HCT116 (cell line): ENCODE data around the gene INPP5F.
"Not testable (repeated sequence)": the region's sequence is repeated elsewhere in the genome, so short reads cannot be mapped to it uniquely, and the experiment has no call there.

ENCODE experiments used
- CEBPB ChIP-seq: IDR thresholded peaks from 2 replicates; pipeline ENCODE4 v1.6.1; 2012; ENCODE audit warnings: low read depth
- POLR2AphosphoS5 ChIP-seq: IDR thresholded peaks from 2 replicates; pipeline ENCODE4 v1.6.1; 2011; ENCODE audit warnings: mild to moderate bottlenecking, low read depth, low read length, moderate library complexity
- SP1 ChIP-seq: IDR thresholded peaks from 2 replicates; pipeline ENCODE4 v1.6.1; 2012; ENCODE audit warnings: low read depth
- TF ChIP-seq, protein P1 (sequence below), 3 experiments: fragments of 200-600 bp in 1 of 3; sonication (generic) in 1 of 3; IDR thresholded peaks in 2 of 3; conservative IDR thresholded peaks in 1 of 3; 2 replicates each; pipeline ENCODE4 v1.5.1; 2012 to 2017; ENCODE audit warnings: low read depth in 2 of 3, low read length in 2 of 3, antibody characterized with exemption in 1 of 3, borderline replicate concordance in 1 of 3, control low read depth in 1 of 3, mild to moderate bottlenecking in 1 of 3, mixed read lengths in 1 of 3, mixed run types in 1 of 3, moderate library complexity in 1 of 3; ENCODE audit not compliant: insufficient read depth in 1 of 3

GRCh38 chr10:119795101-119795500 lies 69.3 kb downstream of the INPP5F start:
- TF ChIP-seq POLR2AphosphoS5, SP1, CEBPB: not testable (repeated sequence)
- TF ChIP-seq, protein P1, sequence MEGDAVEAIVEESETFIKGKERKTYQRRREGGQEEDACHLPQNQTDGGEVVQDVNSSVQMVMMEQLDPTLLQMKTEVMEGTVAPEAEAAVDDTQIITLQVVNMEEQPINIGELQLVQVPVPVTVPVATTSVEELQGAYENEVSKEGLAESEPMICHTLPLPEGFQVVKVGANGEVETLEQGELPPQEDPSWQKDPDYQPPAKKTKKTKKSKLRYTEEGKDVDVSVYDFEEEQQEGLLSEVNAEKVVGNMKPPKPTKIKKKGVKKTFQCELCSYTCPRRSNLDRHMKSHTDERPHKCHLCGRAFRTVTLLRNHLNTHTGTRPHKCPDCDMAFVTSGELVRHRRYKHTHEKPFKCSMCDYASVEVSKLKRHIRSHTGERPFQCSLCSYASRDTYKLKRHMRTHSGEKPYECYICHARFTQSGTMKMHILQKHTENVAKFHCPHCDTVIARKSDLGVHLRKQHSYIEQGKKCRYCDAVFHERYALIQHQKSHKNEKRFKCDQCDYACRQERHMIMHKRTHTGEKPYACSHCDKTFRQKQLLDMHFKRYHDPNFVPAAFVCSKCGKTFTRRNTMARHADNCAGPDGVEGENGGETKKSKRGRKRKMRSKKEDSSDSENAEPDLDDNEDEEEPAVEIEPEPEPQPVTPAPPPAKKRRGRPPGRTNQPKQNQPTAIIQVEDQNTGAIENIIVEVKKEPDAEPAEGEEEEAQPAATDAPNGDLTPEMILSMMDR (IDR thresholded peaks at IDR 0.05 in 2 of 3, conservative IDR thresholded peaks at IDR 0.05 in 1 of 3; ENCODE audit: borderline replicate concordance in 1 of 3, insufficient read depth in 1 of 3, low read depth in 2 of 3, low read length in 2 of 3): not testable (repeated sequence)
